Stimulated activated CD4-positive, alpha-beta T cell treated with anti-CD3 and anti-CD28 coated beads, Interleukin-1b, Interleukin-23, amount 100 ng/mL, for 48 hours (primary cell): ENCODE data around the gene CMTM4.
"Not testable (repeated sequence)": the region's sequence is repeated elsewhere in the genome, so short reads cannot be mapped to it uniquely, and the experiment has no call there.

Source experiments
- DNase-seq: peaks from one replicate; pipeline ENCODE4 v3.0.0-alpha.2; 2020

CMTM4 gene

GRCh38 chr16:66703406-66704215, 7.1 kb upstream of the CMTM4 start:
- DNase-seq = no peak

- no peak for DNase-seq
These were observed 5.0 kb upstream of the CMTM4 start for GRCh38 chr16:66701516-66701915.

GRCh38 chr16:66701026-66701425, 4.5 kb upstream of the CMTM4 start:
- DNase-seq = no peak

DNA sequence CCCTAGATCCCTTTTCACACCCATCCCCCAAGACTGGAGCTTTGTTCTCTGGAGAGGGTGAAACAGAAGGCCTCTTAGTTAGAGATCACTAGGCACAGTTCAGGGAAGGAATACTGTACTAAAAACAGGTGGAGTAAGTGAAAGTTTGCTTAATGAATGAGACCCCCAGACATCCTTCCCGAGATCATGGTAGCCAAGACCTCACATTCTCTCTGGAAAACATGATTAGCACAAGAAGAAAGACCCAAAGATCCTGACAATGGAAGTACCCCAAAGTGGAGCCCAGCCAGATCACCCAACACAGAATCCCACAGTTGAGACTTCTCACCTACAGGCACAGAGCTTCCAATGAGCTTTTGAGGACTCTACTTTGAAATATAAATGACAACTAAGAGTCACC, 3.4 kb upstream of the CMTM4 start:
- DNase-seq = no peak

DNA sequence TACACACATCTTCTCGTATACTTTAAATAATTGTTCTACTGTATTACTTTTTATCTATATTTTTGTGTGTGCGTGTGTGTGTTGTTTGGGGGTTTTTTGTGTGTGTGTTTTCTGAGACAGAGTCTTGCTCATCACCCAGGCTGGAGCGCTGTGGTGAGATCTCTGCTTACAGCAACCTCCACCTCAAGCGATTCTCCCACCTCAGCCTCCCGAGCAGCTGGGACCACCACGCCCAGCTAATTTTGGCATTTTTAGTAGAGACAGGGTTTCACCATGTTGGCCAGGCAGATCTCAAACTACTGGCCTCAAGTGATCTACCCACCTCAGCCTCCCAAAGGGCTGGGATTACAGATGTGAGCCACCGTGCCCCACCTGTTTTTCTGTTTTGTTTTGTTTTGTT, 1.5 kb upstream of the CMTM4 start:
- no peak for DNase-seq

GRCh38 chr16:66695935-66696668, 441 bp downstream of the CMTM4 start:
- no peak for DNase-seq

DNA sequence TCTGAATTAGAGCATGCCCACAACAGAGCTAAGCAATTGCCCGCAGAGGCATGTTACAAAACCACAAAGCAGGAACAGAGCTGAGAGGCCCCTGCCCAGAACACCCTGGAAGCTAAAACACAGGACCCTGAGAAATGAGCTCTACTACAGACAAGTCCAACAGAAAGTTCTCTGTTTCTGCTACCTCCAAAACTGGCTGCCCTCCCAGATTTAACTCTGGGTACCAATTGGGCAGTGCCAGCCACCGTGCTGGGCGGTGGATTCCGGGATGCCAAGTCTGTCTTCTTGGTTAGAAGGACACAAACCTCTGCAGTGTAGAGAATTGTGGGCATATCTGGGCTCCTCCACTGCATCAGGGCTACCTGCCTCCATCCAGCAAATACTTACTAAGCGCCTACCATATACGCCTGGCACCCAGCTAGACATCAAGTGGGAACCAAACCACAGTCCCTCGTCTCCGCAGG, 1.0 kb downstream of the CMTM4 start:
- no peak for DNase-seq

- no peak for DNase-seq
These were observed 3.4 kb downstream of the CMTM4 start for GRCh38 chr16:66693149-66693548.

GRCh38 chr16:66692341-66692740, 4.2 kb downstream of the CMTM4 start:
- no peak for DNase-seq

DNA sequence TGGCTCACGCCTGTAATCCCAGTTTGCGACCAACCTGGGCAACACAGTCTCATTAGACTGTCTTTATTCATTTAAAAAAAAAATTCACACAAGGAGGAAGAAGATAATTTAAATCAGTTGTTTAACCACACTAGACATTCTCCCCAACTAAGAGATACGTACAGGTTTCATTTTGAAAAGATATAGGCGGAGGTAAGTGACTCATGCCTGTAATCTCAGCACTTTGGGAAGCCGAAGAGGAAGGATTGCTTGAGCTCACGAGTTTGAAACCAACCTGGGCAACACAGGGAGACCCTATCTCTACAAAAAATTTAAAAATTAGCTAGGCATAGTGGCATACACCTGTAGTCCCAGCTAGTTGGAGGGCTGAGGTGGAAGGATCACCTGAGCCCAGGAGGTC, 5.3 kb downstream of the CMTM4 start:
- DNase-seq = no peak

GRCh38 chr16:66690106-66690847, 6.3 kb downstream of the CMTM4 start:
- DNase-seq = no peak

- no peak for DNase-seq
These were observed 7.3 kb downstream of the CMTM4 start for GRCh38 chr16:66689282-66689681.

DNA sequence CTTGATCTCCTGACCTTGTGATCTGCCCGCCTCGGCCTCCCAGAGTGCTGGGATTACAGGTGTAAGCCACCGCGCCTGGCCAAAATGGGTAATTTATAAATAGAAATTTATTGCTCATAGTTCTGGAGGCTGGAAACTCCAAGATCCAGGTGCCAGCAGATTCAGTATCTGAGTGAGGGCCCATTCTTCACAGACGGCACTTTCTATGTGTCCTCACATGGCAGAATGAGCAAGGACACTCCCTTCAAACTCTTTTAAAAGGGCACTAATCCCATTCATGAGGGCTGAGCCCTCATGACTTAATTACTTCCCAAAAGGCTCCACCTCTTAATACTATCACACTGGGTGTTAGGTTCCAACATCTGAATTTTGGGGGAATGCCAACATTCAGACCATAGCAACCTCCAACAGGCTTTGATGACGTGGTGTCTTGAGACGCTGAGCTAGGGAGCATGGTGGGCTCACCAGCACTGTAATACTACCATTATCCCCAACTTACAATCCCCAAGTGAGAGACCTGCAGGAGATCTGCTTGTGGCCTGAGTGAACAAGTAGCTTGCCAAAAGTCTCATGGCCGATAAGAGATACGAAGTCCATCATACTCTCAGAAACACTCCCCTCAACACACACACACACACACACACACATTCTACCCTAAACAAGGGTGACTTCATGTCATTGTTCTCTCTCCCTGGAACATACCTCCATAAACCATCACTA, 8.5 kb downstream of the CMTM4 start:
- no peak for DNase-seq

DNA sequence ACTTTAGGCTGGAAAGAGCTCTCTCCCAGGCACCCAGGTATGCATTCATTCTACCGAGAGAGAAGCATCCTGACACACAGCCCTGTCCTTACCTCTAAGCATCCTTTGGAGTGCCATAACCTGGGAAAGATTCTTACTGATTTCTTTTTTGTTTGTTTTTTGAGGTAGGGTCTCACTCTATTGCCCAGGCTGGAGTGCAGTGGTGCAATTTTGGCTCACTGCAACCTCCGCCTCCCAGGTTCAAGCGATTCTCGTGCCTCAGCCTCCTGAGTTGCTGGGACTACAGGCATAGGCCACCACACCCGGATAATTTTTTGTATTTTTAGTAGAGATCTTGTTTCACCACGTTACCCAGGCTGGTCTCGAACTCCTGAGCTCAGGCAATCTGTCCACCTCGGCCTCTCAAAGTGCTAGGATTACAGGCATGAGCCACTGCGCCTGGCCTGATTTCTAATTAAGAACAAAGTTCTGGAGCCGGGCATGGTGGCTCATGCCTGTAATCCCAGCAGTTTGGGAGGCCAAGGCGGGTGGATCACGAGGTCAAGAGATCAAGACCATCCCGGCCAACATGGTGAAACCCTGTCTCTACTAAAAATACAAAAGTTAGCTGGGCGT, 10.9 kb downstream of the CMTM4 start:
- not testable (repeated sequence) for DNase-seq

GRCh38 chr16:66682271-66682670, 14.3 kb downstream of the CMTM4 start:
- no peak for DNase-seq

- no peak for DNase-seq
These were observed 14.9 kb downstream of the CMTM4 start for GRCh38 chr16:66681676-66682075.

- no peak for DNase-seq
These were observed 18.2 kb downstream of the CMTM4 start for GRCh38 chr16:66678337-66678736.

DNA sequence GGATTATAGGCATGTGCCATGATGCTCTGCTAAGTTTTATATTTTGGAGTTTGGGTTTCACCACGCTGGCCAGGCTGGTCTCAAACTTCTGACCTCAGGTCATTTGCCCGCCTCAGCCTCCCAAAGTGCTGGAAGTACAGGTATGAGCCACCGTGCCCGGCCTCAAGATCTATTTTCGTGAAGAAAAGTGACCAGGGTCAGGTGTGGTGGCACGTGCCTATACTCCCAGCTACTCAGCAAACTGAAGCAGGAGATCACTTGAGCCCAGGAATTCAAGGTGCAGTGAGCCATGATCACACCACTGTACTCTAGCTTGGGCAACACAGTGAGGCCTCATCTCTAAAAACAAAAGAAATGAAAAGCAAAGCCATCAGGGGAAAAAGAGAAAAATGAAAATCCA, 18.7 kb downstream of the CMTM4 start:
- DNase-seq = no peak

- DNase-seq = no peak
These were observed 19.4 kb downstream of the CMTM4 start for GRCh38 chr16:66677179-66677578.

- no peak for DNase-seq
These were observed 19.9 kb downstream of the CMTM4 start for GRCh38 chr16:66676599-66676998.

- DNase-seq = no peak
These were observed 22.9 kb downstream of the CMTM4 start for GRCh38 chr16:66673691-66674090.

GRCh38 chr16:66670691-66671388, 25.7 kb downstream of the CMTM4 start:
- DNase-seq = no peak
